ENCODE measurements around the gene RASGEF1B. TPM values are rescaled to one million over a fixed set of nuclear protein-coding genes. Genes with fewer than 3 reads are reported as not detected.

The RASGEF1B gene
- total RNA-seq, 4 donors from 2014 or later, result 4.0 to 14.7 (median 9.4) TPM

DNA sequence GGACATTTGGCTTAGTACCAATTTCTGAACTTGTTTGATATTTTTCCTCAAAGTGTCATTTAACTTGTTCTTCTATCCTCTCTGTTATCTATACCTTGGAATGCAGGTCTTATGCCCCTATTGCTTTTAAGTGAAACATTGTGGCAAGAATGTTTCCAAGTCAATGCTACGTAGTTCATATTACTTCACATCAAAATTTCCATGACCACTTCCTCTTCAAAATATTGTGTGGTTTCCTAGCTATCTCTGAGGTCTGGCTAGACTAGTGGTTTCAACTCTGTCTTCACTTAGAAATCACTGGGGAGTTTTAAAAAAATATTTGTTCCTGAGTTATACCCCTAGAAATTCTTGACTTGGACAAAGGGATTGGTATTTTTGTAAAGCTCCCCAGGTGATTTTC, 20.2 kb upstream of the RASGEF1B start:
- no peak for TF ChIP-seq EP300 (IDR thresholded peaks at IDR 0.05)
- TF ChIP-seq POLR2A (IDR thresholded peaks at IDR 0.05), result no peak
- no peak for TF ChIP-seq POLR2AphosphoS5 (IDR thresholded peaks at IDR 0.05)
- TF ChIP-seq, protein P1, sequence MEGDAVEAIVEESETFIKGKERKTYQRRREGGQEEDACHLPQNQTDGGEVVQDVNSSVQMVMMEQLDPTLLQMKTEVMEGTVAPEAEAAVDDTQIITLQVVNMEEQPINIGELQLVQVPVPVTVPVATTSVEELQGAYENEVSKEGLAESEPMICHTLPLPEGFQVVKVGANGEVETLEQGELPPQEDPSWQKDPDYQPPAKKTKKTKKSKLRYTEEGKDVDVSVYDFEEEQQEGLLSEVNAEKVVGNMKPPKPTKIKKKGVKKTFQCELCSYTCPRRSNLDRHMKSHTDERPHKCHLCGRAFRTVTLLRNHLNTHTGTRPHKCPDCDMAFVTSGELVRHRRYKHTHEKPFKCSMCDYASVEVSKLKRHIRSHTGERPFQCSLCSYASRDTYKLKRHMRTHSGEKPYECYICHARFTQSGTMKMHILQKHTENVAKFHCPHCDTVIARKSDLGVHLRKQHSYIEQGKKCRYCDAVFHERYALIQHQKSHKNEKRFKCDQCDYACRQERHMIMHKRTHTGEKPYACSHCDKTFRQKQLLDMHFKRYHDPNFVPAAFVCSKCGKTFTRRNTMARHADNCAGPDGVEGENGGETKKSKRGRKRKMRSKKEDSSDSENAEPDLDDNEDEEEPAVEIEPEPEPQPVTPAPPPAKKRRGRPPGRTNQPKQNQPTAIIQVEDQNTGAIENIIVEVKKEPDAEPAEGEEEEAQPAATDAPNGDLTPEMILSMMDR (IDR thresholded peaks at IDR 0.05), result no peak
- peak; percentile 28 for ATAC-seq

GRCh38 chr4:81490403-81491160, 18.9 kb upstream of the RASGEF1B start:
- Histone ChIP-seq H3K4me3 (no peak overlapping the region), H3K4me1 (peaks cover 0 to 6% (median 0%) of the 10 kb centered on the region in 3 donors), H3K9me3 (peaks cover 0 to 4% (median 0%) of the 10 kb centered on the region in 3 donors), H3K27me3 (no peaks in the 10 kb centered on the region), H3K36me3 (no peaks in the 10 kb centered on the region), H3K27ac (no peak overlapping the region)
- TF ChIP-seq EP300 (IDR thresholded peaks at IDR 0.05) (no peak), POLR2A (IDR thresholded peaks at IDR 0.05) (no peak), POLR2AphosphoS5 (IDR thresholded peaks at IDR 0.05) (no peak)
- TF ChIP-seq, protein P1 (IDR thresholded peaks at IDR 0.05), result no peak
- ATAC-seq, result no peak
- 64 to 80% methylated on average over 2 of the region's 2 CpGs for WGBS, 2 donors (ENCODE audit: low coverage in 1 of 2)

More for the DNA sequence above, 20.2 kb upstream of the RASGEF1B start:
- Histone ChIP-seq H3K27ac (no peak overlapping the region), H3K9me3 (peaks cover 0 to 4% (median 0%) of the 10 kb centered on the region in 3 donors), H3K36me3 (no peaks in the 10 kb centered on the region), H3K4me1 (peaks cover 0 to 6% (median 0%) of the 10 kb centered on the region in 3 donors), H3K27me3 (no peaks in the 10 kb centered on the region), H3K4me3 (no peak overlapping the region)
- 56 to 83% methylated on average over 1 of the region's 1 CpG for WGBS, 2 donors (ENCODE audit: low coverage in 1 of 2)

GRCh38 chr4:81486502-81486901, 14.8 kb upstream of the RASGEF1B start:
- WGBS, 2 donors (ENCODE audit: low coverage in 1 of 2), result 78 to 88% methylated on average over 1 of the region's 1 CpG
- Histone ChIP-seq H3K9me3 (no peaks in the 10 kb centered on the region), H3K36me3 (no peaks in the 10 kb centered on the region), H3K4me1 (no peaks in the 10 kb centered on the region), H3K27me3 (no peaks in the 10 kb centered on the region), H3K27ac (no peak overlapping the region), H3K4me3 (no peak overlapping the region)
- ATAC-seq, result no peak
- TF ChIP-seq, protein P1 (IDR thresholded peaks at IDR 0.05), result no peak
- TF ChIP-seq POLR2AphosphoS5 (IDR thresholded peaks at IDR 0.05), result no peak
- no peak for TF ChIP-seq EP300 (IDR thresholded peaks at IDR 0.05)
- TF ChIP-seq POLR2A (IDR thresholded peaks at IDR 0.05), result no peak

DNA sequence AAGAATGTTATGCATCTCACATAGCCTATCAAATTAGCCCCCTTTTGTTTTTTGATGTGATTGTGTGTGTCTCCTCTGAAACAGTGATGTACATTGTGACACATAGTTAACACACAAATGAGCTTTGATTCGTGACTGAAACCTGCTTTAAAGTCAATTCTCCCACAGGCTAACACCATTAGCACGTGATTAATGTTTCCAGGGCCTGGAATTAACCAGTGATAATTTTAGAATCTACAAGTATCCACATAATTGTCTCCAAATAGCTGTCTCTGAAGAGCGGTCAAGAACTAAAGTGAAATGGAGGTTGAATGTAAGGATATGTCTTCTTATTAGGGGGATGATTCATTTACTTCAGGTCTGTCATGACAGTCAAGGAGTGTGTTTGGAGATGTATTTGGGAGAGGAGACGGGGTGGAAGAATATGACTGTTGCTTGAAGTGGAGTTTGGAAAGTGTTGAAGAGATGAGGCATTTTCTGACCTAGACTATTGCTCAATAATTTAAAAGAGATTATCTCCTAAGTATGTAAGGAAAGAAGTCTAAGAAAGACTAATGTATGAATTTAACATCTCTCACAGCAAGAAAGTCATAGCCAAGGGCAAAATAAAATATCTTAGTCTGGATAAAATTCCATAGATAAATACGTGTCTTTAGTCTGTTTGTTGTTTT, 13.7 kb upstream of the RASGEF1B start:
- Histone ChIP-seq H3K9me3 (no peaks in the 10 kb centered on the region), H3K27me3 (no peaks in the 10 kb centered on the region), H3K27ac (no peak overlapping the region), H3K4me1 (no peaks in the 10 kb centered on the region), H3K36me3 (no peaks in the 10 kb centered on the region), H3K4me3 (no peak overlapping the region)
- TF ChIP-seq POLR2AphosphoS5 (IDR thresholded peaks at IDR 0.05), result no peak
- no peak for TF ChIP-seq EP300 (IDR thresholded peaks at IDR 0.05)
- TF ChIP-seq, protein P1 (IDR thresholded peaks at IDR 0.05), result no peak
- no peak for TF ChIP-seq POLR2A (IDR thresholded peaks at IDR 0.05)
- ATAC-seq, result no peak
- 60 to 70% methylated on average over 5 of the region's 5 CpGs for WGBS, 2 donors (ENCODE audit: low coverage in 1 of 2)

Measured in gastroesophageal sphincter (tissue), 4 donors.